Raji (cell line): ENCODE results near the gene KRTAP4-7.
"Not testable (repeated sequence)": the region's sequence is repeated elsewhere in the genome, so short reads cannot be mapped to it uniquely, and the experiment has no call there.

ENCODE experiments used
- POLR2A ChIP-seq: IDR thresholded peaks from 2 replicates; pipeline ENCODE4 v1.6.1; 2011; ENCODE audit warnings: low read depth, low read length, control low read depth; ENCODE audit not compliant: insufficient read depth

KRTAP4-7 gene

GRCh38 chr17:41105347-41105746, 21.4 kb downstream of the KRTAP4-7 start, which contains the start of gene KRTAP4-9:
KRTAP4-9 (plus strand) TSS chr17:41105389; CDS start chr17:41105389, 0 bp downstream.
- not testable (repeated sequence) for TF ChIP-seq POLR2A

- no peak for TF ChIP-seq POLR2A
Measured at GRCh38 chr17:41107941-41108450, 24.0 kb downstream of the KRTAP4-7 start.

GRCh38 chr17:41111151-41111885, 27.4 kb downstream of the KRTAP4-7 start:
- TF ChIP-seq POLR2A, result no peak

GRCh38 chr17:41116297-41116696, 32.3 kb downstream of the KRTAP4-7 start:
- TF ChIP-seq POLR2A, result no peak

GRCh38 chr17:41117846-41118386, 34.0 kb downstream of the KRTAP4-7 start, which contains the start of gene KRTAP4-11:
KRTAP4-11 (minus strand) TSS chr17:41118373; CDS start chr17:41118315, 58 bp downstream.
- not testable (repeated sequence) for TF ChIP-seq POLR2A

GRCh38 chr17:41118721-41119120, 34.8 kb downstream of the KRTAP4-7 start:
- no peak for TF ChIP-seq POLR2A

GRCh38 chr17:41121742-41122141, 37.8 kb downstream of the KRTAP4-7 start:
- TF ChIP-seq POLR2A, result no peak

- not testable (repeated sequence) for TF ChIP-seq POLR2A
Measured at GRCh38 chr17:41123991-41124371, 40.0 kb downstream of the KRTAP4-7 start, which contains the start of gene KRTAP4-12. KRTAP4-12 (minus strand) TSS chr17:41124182; CDS start chr17:41124122, 60 bp downstream.

- no peak for TF ChIP-seq POLR2A
Measured at GRCh38 chr17:41125064-41125463, 41.1 kb downstream of the KRTAP4-7 start.

- TF ChIP-seq POLR2A, result no peak
Measured at GRCh38 chr17:41126412-41126811, 42.5 kb downstream of the KRTAP4-7 start.

- TF ChIP-seq POLR2A, result no peak
Measured at GRCh38 chr17:41127371-41127770, 43.4 kb downstream of the KRTAP4-7 start.

GRCh38 chr17:41131979-41132378, 48.0 kb downstream of the KRTAP4-7 start:
- no peak for TF ChIP-seq POLR2A

GRCh38 chr17:41133880-41134735, 50.2 kb downstream of the KRTAP4-7 start:
- TF ChIP-seq POLR2A, result no peak
